GM12865 (cell line): ENCODE results near the gene S100PBP.

Experiments
- DNase-seq: peaks from one replicate; pipeline ENCODE4 v3.0.0; 2010; ENCODE audit warnings: low read depth
- H3K4me3 ChIP-seq: 2 replicates; pipeline ENCODE4 v1.5.1; 2011; ENCODE audit warnings: mild to moderate bottlenecking, low read depth, low read length, control low read depth
- CTCF ChIP-seq: IDR thresholded peaks from 2 replicates; pipeline ENCODE4 v1.5.1; 2011; ENCODE audit warnings: low read length, control low read depth, low read depth, inconsistent platforms; ENCODE audit not compliant: insufficient read depth; ENCODE audit errors: missing control alignments

S100PBP gene

DNA sequence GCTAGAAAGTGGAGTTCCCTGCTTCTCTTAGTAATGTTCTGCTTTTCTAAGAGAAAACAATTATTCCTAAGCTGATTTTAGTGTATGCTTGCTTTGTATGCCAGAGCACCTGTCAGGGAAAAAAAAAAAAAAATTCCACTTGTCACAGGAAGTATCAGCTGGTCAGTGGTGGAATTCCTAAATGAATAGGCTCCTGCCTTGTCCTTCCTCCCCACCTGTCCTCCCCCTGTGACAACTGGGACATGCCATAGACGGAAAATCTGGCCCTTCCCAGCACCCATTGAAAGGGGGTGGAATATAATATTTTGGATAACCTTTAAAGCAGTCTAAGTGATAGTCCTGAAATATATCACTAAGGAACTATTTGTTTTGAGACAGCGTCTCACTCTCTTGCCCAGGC lies 42.5 kb downstream of the S100PBP start:
- TF ChIP-seq CTCF: no peak
- no peak for DNase-seq
- H3K4me3 ChIP-seq: no peak overlapping the region

DNA sequence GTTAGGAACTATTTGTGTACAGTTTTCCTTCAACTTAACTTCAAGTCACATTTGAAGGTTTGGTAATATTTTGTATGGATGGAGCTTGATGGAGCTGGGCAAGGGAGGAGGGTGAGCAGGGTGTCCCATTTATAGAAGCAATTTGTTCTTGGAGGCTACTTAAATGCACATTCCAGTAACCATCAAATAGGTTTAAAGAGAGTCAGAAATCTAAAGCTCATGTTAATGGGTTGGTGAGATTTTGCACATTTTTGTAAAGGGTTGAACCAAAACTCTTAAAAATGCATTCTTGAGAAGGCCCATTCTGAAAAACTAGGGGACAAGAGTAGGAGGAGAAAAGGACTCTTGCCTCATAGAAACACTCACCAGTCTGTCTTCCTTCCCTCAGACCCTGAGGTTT lies 43.1 kb downstream of the S100PBP start:
- TF ChIP-seq CTCF: no peak
- no peak overlapping the region for H3K4me3 ChIP-seq
- no peak for DNase-seq

DNA sequence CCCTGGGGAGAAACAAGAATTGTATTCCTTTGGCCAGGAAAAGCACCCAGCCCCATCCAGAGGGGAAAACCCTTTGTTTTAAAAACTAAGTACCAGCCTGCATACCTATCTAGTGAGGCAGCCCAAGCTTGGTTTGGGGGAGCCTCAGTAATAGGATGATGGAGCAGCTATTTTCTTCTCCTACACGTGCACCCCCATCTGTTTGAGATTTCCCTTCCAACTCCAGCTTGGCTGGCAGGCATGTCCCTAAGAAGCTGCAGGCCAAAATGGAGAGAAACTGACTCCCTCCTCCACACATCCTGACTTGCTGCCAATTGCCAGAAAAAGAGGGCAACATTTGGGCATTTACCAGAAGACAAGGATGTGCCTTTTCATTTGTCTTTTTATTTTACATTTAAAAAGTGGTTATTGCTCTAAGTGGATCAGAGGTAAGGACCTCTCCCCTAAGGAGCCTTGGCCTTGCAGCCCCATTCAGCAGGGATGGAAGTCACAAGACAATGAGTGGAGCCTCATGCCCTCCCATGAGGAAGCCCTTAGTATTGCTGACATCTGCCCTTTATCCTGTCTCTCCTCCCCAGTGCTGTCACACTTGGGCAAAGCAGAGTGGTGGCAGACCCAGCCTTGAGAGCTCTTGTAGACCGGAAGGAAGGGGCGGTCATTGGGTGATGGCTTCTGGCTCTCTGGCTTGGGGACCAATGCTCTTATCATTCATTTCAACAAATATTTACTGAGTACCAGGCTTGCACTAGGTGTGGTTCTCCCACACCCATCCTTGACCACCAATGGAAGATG lies 44.6 kb downstream of the S100PBP start:
- no peak for DNase-seq
- H3K4me3 ChIP-seq: no peak overlapping the region
- TF ChIP-seq CTCF: no peak

GRCh38 chr1:32863218-32863880 lies 45.9 kb downstream of the S100PBP start:
- DNase-seq: no peak
- no peak overlapping the region for H3K4me3 ChIP-seq
- no peak for TF ChIP-seq CTCF

GRCh38 chr1:32863881-32864245 lies 46.4 kb downstream of the S100PBP start:
- DNase-seq: no peak
- H3K4me3 ChIP-seq: no peak overlapping the region
- no peak for TF ChIP-seq CTCF

DNA sequence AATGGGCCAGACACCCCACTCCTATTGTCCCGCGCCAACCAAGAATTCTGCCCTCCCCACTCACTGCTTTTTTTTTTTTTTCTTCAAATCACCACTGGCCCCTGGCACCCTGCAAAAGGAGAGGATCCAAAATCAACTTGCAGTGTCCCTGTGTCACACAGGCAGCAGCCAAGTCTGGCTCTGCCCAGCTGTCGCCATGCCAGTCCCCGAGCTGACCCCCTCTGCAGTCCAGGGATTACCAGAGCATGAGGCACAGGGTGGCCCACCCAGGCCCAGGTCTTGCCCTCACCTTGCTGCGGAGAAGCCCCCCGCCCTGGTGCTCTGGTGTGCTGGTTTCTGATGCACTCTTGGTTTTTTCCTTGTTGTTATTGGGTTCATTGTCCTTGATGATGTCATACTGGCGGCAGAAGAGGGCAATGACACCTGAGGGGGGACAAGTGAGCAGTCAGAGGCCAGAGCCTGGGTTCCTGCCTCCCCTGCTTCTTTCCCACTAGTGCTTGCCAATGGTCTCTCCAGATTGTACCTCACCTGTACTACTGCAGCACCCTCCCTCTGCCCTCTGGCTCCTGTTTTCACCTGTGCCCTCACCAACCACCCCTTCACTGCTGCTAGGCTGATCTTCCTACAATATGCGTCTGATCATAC lies 47.0 kb downstream of the S100PBP start:
- DNase-seq: no peak
- no peak overlapping the region for H3K4me3 ChIP-seq
- TF ChIP-seq CTCF: no peak
